Activated naive CD8-positive, alpha-beta T cell treated with anti-CD3 and anti-CD28 coated beads, Interleukin-2, amount 10 ng/mL, durations not matched to agents 7 days and 5 days (primary cell): ENCODE measurements around the gene FMN2. TPM values are rescaled to one million over a fixed set of nuclear protein-coding genes. Genes with fewer than 3 reads are reported as not detected.

Source experiments
- ATAC-seq: fragments of 150-1000 bp; cut with Tn5 transposase; one replicate; pipeline ENCODE4 v1.10.0; 2021; ENCODE audit warnings: low read depth, moderate library complexity
- POLR2A ChIA-PET: fragments of 350-600 bp; sonication (Branson Sonifier 250); formaldehyde crosslinking; loops from one replicate; lab custom pipeline; 2021; ENCODE audit warnings: antibody characterized with exemption; lab: Charles Lee
- DNase-seq: peaks from one replicate; pipeline ENCODE4 v3.0.0; 2021
- H3K27ac Mint-ChIP-seq: one replicate; pipeline ENCODE4 v1.8.0; 2022; ENCODE audit warnings: mild to moderate bottlenecking, mixed read lengths
- H3K27me3 Mint-ChIP-seq: one replicate; pipeline ENCODE4 v1.8.0; 2022; ENCODE audit warnings: mild to moderate bottlenecking, moderate library complexity, mixed read lengths
- H3K36me3 Mint-ChIP-seq: one replicate; pipeline ENCODE4 v1.8.0; 2021; ENCODE audit warnings: mild to moderate bottlenecking, mixed read lengths
- H3K4me1 Mint-ChIP-seq: one replicate; pipeline ENCODE4 v1.8.0; 2021; ENCODE audit warnings: mixed read lengths
- H3K4me3 Mint-ChIP-seq: one replicate; pipeline ENCODE4 v1.8.0; 2022; ENCODE audit warnings: mild to moderate bottlenecking, moderate library complexity, mixed read lengths
- H3K9me3 Mint-ChIP-seq: one replicate; pipeline ENCODE4 v1.8.0; 2021; ENCODE audit warnings: mixed read lengths
- total RNA-seq, 2 experiments: library from RNA; stranded (reverse); gene quantifications; one replicate each; pipeline ENCODE4 v1.2.3, GENCODE V29; 2021

FMN2 gene
- total RNA-seq, 2 experiments from 2014 or later = not detected

DNA sequence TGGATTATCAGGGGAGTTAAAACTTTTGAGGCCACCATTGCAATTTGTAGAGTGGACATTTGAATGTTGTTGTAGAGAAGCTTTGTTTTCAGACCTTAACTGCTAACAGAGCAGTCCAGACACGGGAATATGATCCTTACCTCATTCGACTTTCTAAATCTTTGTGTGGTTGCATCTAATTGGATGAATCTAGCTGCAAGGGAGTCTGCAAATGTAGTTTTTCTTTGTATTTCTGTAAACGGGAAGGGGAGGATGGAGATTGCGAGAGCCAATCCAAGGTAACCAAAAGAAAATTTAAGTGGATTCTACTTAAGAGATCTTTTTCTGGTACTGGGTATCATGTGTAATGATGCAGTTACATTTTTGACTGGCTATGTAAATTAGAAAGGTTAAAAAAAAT, 110.2 kb downstream of the FMN2 start:
- ATAC-seq (no peak), DNase-seq (no peak)
- Mint-ChIP-seq H3K4me3 (no peak overlapping the region), H3K27ac (no peak overlapping the region), H3K36me3 (no peaks in the 10 kb centered on the region), H3K9me3 (no peaks in the 10 kb centered on the region), H3K27me3 (no peaks in the 10 kb centered on the region), H3K4me1 (no peaks in the 10 kb centered on the region)
- POLR2A ChIA-PET = no interaction called here

- Mint-ChIP-seq H3K27me3 (no peaks in the 10 kb centered on the region), H3K36me3 (no peaks in the 10 kb centered on the region), H3K9me3 (no peaks in the 10 kb centered on the region), H3K4me3 (no peak overlapping the region), H3K4me1 (no peaks in the 10 kb centered on the region), H3K27ac (no peak overlapping the region)
- DNase-seq (no peak), ATAC-seq (no peak)
- POLR2A ChIA-PET = no interaction called here
Measured at GRCh38 chr1:240207073-240207709, 115.5 kb downstream of the FMN2 start.

DNA sequence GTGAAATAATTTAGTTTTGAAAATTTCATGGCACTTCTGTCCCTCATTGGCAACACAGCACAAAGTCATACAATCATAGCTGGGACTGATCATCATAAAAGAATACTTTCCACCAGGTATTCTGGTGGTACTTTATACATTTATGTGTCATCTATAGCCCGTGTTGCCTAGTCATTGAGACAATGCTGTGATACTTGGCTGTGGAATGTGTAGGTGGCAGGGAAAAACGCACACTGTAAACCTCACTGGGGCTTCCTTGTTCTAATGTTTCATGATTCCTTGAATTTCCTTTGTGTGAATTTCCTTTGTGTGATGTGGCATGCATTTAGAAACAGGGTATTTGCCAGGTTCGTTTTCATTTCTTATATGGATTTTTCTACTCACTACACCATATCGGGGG, 118.3 kb downstream of the FMN2 start:
- POLR2A ChIA-PET = no interaction called here
- H3K27me3 Mint-ChIP-seq = no peaks in the 10 kb centered on the region
- ATAC-seq = no peak
- no peak overlapping the region for H3K4me3 Mint-ChIP-seq
- DNase-seq = no peak
- H3K9me3 Mint-ChIP-seq = no peaks in the 10 kb centered on the region
- no peaks in the 10 kb centered on the region for H3K36me3 Mint-ChIP-seq
- no peak overlapping the region for H3K27ac Mint-ChIP-seq
- no peaks in the 10 kb centered on the region for H3K4me1 Mint-ChIP-seq

DNA sequence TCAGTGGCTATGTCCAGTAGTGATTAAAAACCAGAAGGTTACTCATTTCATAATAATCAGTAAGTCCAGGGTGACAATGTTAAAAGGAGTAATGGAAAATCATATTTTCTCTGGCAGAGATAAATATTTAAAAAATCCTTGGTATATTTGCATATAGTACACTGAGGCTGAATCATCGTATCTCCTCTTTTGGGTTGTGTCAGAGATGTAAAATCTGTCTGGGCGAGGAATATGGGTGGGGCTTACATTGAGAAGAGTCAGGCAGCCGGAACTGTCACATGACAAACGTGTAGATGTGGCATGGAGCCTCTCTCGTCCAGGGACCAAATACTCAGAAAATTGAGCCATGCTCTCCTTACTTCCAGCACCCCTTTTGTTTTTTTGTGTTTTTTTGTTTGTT, 120.9 kb downstream of the FMN2 start:
- H3K27me3 Mint-ChIP-seq = no peaks in the 10 kb centered on the region
- no peak overlapping the region for H3K27ac Mint-ChIP-seq
- no peak overlapping the region for H3K4me3 Mint-ChIP-seq
- ATAC-seq = no peak
- no peaks in the 10 kb centered on the region for H3K36me3 Mint-ChIP-seq
- POLR2A ChIA-PET = no interaction called here
- H3K4me1 Mint-ChIP-seq = no peaks in the 10 kb centered on the region
- no peak for DNase-seq
- H3K9me3 Mint-ChIP-seq = no peaks in the 10 kb centered on the region

DNA sequence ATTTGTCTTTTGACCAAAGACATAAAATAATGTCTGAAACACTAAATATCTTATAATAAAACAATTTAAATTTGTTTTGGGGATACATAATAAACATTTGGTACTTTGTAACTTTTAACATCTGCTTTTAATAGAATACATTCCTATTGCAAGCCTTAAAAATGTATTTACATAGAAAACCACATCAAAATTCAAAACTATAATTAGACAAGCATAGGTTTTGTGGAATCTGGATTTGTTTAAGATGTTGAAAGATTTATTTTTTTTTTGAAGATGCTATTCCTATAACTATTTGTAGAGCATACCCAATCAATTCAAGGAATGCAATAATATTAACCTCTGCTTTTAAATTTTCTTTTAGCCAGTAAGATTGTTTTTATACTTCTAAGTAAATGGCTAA, 125.7 kb downstream of the FMN2 start:
- H3K36me3 Mint-ChIP-seq = no peaks in the 10 kb centered on the region
- H3K27ac Mint-ChIP-seq = no peak overlapping the region
- H3K4me1 Mint-ChIP-seq = no peaks in the 10 kb centered on the region
- ATAC-seq (no peak), DNase-seq (no peak)
- no peaks in the 10 kb centered on the region for H3K27me3 Mint-ChIP-seq
- POLR2A ChIA-PET = no interaction called here
- no peak overlapping the region for H3K4me3 Mint-ChIP-seq
- peaks cover 4% of the 10 kb centered on the region for H3K9me3 Mint-ChIP-seq

DNA sequence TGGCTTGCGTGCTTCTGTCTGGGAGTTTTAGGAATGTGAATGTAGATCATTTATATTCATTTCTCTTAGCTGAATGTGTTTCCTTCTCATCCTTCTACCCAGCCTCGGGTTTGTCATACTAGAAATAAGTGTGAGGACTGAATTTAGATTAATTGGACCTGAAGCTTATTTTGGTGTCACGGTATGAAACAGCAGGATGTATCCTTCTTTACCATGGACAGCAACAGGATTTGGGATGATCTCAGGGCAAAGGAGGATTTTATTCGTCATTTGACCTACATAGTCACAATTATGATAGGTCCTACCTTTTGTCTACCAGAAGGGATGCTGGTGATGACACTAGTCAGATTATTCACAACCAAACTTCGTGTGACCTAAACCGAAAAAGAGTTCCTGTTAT, 127.4 kb downstream of the FMN2 start:
- DNase-seq (no peak), ATAC-seq (no peak)
- Mint-ChIP-seq H3K9me3 (peaks cover 4% of the 10 kb centered on the region), H3K4me1 (no peaks in the 10 kb centered on the region), H3K4me3 (no peak overlapping the region), H3K27me3 (no peaks in the 10 kb centered on the region), H3K27ac (no peak overlapping the region), H3K36me3 (no peaks in the 10 kb centered on the region)
- POLR2A ChIA-PET = no interaction called here

GRCh38 chr1:240226102-240226501, 134.4 kb downstream of the FMN2 start:
- POLR2A ChIA-PET = no interaction called here

GRCh38 chr1:240230816-240231215, 139.1 kb downstream of the FMN2 start:
- ATAC-seq = no peak
- H3K4me3 Mint-ChIP-seq = no peak overlapping the region
- H3K36me3 Mint-ChIP-seq = no peaks in the 10 kb centered on the region
- H3K9me3 Mint-ChIP-seq = peaks cover 3% of the 10 kb centered on the region
- no peaks in the 10 kb centered on the region for H3K4me1 Mint-ChIP-seq
- no peak overlapping the region for H3K27ac Mint-ChIP-seq
- no peak for DNase-seq
- no peaks in the 10 kb centered on the region for H3K27me3 Mint-ChIP-seq
- POLR2A ChIA-PET = no interaction called here

More at GRCh38 chr1:240226102-240226501, 134.4 kb downstream of the FMN2 start:
- H3K4me1 Mint-ChIP-seq = no peaks in the 10 kb centered on the region
- no peaks in the 10 kb centered on the region for H3K36me3 Mint-ChIP-seq
- no peak for DNase-seq
- no peak overlapping the region for H3K27ac Mint-ChIP-seq
- no peak for ATAC-seq
- no peaks in the 10 kb centered on the region for H3K27me3 Mint-ChIP-seq
- no peak overlapping the region for H3K4me3 Mint-ChIP-seq
- H3K9me3 Mint-ChIP-seq = peaks cover 14% of the 10 kb centered on the region

GRCh38 chr1:240232530-240232929, 140.8 kb downstream of the FMN2 start:
- Mint-ChIP-seq H3K4me3 (no peak overlapping the region), H3K27ac (no peak overlapping the region), H3K9me3 (peaks cover 3% of the 10 kb centered on the region), H3K27me3 (no peaks in the 10 kb centered on the region), H3K36me3 (no peaks in the 10 kb centered on the region), H3K4me1 (no peaks in the 10 kb centered on the region)
- DNase-seq (no peak), ATAC-seq (no peak)
- POLR2A ChIA-PET = no interaction called here

DNA sequence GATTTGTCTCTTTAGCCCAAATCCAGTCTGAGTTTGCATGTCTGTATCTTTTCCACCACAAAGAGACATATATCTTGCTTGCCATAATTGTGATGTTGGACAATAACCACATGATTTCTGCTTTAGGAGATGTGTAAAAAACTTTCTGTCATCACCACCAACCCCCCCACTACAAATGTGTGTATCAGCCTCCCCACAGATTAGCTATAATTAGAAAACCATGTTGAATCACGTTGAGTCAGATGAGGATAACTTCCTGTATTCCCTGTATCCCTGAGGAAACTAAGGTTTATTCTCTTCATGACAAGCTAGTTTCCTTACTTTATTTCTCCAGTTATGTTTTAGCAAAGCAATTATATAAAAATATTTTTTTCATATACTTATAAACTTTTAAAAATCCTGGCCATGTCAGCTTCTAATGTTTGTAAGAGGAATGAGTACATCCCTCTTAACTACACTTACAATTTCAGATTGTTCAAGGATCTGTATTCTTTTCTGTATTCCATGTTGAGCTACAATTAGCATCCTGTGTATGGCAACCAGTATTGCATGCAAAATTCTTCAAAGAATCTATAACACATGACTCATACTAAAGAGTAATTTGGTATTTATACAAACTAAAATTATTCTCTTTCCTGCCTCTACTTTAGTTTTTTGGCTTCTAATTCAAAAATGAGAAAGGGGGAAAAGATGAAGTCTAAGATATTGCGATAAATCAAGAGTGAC, 143.0 kb downstream of the FMN2 start:
- Mint-ChIP-seq H3K27ac (no peak overlapping the region), H3K4me3 (no peak overlapping the region), H3K36me3 (no peaks in the 10 kb centered on the region), H3K9me3 (no peaks in the 10 kb centered on the region), H3K27me3 (no peaks in the 10 kb centered on the region), H3K4me1 (no peaks in the 10 kb centered on the region)
- ATAC-seq (no peak), DNase-seq (no peak)
- POLR2A ChIA-PET = no interaction called here

DNA sequence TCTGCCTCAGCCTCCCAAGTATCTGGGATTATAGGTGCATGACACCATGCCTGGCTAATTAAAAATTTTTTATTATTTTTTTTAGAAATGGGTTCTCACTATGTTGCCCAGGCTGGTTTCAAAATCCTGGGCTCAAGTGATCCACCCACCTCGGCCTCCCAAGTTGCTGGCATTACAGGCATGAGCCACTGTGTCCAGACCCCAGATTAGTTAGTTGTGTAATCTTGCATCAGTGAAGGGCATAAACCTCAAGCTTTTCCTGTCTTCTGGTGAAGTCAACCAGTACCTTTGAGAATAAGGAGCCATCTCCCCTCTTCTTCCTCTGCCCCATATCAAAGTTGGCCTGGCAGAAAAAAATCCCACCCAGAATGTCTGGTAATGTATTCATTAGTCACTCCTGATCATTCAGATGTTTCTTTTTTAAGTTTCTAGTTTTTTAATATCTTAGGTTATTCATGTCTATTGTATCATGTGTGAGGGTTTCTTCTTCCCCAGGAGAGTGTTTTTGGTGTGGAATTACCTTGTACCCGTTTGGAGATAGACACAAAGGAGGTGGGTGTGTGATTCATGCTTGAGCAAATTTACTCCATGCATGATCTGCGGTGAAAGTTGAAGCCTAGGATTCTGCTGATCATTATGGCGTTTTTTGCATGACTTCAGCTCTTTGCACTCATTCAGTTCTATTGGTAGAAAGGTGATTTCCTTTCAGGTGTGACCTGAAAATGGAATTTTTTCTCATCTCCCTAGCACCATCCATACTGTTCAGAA, 144.0 kb downstream of the FMN2 start:
- Mint-ChIP-seq H3K36me3 (no peaks in the 10 kb centered on the region), H3K4me1 (no peaks in the 10 kb centered on the region), H3K27me3 (no peaks in the 10 kb centered on the region), H3K9me3 (no peaks in the 10 kb centered on the region), H3K4me3 (no peak overlapping the region), H3K27ac (no peak overlapping the region)
- DNase-seq = no peak
- ATAC-seq = no peak
- POLR2A ChIA-PET = no interaction called here

- Mint-ChIP-seq H3K9me3 (no peaks in the 10 kb centered on the region), H3K4me3 (no peak overlapping the region), H3K4me1 (no peaks in the 10 kb centered on the region), H3K27me3 (no peaks in the 10 kb centered on the region), H3K36me3 (no peaks in the 10 kb centered on the region), H3K27ac (no peak overlapping the region)
- POLR2A ChIA-PET = no interaction called here
- ATAC-seq (no peak), DNase-seq (no peak)
Measured at GRCh38 chr1:240237305-240237721, 145.6 kb downstream of the FMN2 start.

- POLR2A ChIA-PET = no interaction called here
- Mint-ChIP-seq H3K4me1 (no peaks in the 10 kb centered on the region), H3K27ac (no peak overlapping the region)
Measured at GRCh38 chr1:240239309-240239708, 147.6 kb downstream of the FMN2 start.

GRCh38 chr1:240241278-240241677, 149.6 kb downstream of the FMN2 start:
- H3K36me3 Mint-ChIP-seq = no peaks in the 10 kb centered on the region
- no peak overlapping the region for H3K27ac Mint-ChIP-seq
- no peak overlapping the region for H3K4me3 Mint-ChIP-seq
- H3K4me1 Mint-ChIP-seq = no peaks in the 10 kb centered on the region
- no peak for DNase-seq
- no peaks in the 10 kb centered on the region for H3K27me3 Mint-ChIP-seq
- POLR2A ChIA-PET = no interaction called here
- no peak for ATAC-seq
- peaks cover 1% of the 10 kb centered on the region for H3K9me3 Mint-ChIP-seq

More at GRCh38 chr1:240239309-240239708, 147.6 kb downstream of the FMN2 start:
- no peaks in the 10 kb centered on the region for H3K36me3 Mint-ChIP-seq
- ATAC-seq = no peak
- no peaks in the 10 kb centered on the region for H3K9me3 Mint-ChIP-seq
- H3K27me3 Mint-ChIP-seq = no peaks in the 10 kb centered on the region
- no peak overlapping the region for H3K4me3 Mint-ChIP-seq
- no peak for DNase-seq
